ENCODE results near the gene C3orf18.

Gene C3orf18

DNA sequence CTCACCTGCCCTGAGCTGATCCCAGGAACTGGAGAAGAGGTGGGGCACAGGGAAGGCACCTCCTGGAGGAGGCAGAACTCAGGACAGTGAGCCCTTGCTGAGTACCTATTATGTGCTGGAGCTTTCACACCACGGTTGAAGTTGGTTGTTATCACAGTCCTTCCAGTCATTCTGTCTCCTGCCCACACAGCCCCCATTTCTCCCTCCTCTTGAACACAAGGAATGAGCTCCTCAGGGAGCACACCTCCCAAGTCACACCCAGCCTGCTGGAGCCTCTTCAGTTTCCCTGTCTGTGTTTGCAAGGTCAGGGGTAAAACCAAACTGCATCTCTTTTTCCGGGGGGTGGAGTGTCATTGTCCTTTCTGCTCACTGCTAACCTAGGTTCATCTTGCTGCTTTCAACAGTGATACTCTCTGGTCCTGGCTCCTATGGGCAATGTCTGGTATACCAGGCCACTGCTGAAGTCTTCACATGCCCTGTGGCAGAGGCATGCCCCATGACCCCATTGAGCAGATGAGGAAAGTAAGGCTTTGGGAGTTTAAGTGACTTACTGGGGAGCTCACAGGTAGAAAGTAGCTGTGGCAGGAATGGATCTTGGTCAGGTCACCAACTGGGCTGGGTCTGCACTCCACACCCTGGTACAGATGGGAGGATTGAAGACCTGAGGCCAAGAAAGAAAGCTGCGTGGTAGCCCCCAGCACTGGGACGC lies 30.0 kb downstream of the C3orf18 start:
- no peak overlapping the region for H3K4me3 ChIP-seq (replicated peaks; ENCODE audit: insufficient read depth, low read length)
- H3K27me3 ChIP-seq (ENCODE audit: insufficient read depth, poor library complexity, severe bottlenecking) = peaks cover 7% of the 10 kb centered on the region
- DNase-seq (ENCODE audit: low read depth in 1 of 2, low spot score in 1 of 2) = no peak
- TF ChIP-seq POLR2AphosphoS5 (IDR thresholded peaks at IDR 0.05; ENCODE audit: low read depth) (no peak), SPI1 (IDR thresholded peaks at IDR 0.05; ENCODE audit: borderline replicate concordance, low read depth) (no peak), GABPA (IDR thresholded peaks at IDR 0.05; ENCODE audit: low read depth) (no peak)
- TF ChIP-seq, protein P1, sequence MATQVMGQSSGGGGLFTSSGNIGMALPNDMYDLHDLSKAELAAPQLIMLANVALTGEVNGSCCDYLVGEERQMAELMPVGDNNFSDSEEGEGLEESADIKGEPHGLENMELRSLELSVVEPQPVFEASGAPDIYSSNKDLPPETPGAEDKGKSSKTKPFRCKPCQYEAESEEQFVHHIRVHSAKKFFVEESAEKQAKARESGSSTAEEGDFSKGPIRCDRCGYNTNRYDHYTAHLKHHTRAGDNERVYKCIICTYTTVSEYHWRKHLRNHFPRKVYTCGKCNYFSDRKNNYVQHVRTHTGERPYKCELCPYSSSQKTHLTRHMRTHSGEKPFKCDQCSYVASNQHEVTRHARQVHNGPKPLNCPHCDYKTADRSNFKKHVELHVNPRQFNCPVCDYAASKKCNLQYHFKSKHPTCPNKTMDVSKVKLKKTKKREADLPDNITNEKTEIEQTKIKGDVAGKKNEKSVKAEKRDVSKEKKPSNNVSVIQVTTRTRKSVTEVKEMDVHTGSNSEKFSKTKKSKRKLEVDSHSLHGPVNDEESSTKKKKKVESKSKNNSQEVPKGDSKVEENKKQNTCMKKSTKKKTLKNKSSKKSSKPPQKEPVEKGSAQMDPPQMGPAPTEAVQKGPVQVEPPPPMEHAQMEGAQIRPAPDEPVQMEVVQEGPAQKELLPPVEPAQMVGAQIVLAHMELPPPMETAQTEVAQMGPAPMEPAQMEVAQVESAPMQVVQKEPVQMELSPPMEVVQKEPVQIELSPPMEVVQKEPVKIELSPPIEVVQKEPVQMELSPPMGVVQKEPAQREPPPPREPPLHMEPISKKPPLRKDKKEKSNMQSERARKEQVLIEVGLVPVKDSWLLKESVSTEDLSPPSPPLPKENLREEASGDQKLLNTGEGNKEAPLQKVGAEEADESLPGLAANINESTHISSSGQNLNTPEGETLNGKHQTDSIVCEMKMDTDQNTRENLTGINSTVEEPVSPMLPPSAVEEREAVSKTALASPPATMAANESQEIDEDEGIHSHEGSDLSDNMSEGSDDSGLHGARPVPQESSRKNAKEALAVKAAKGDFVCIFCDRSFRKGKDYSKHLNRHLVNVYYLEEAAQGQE (IDR thresholded peaks at IDR 0.05; ENCODE audit: insufficient replicate concordance, low read depth) = no peak
- TF ChIP-seq, protein P2, sequence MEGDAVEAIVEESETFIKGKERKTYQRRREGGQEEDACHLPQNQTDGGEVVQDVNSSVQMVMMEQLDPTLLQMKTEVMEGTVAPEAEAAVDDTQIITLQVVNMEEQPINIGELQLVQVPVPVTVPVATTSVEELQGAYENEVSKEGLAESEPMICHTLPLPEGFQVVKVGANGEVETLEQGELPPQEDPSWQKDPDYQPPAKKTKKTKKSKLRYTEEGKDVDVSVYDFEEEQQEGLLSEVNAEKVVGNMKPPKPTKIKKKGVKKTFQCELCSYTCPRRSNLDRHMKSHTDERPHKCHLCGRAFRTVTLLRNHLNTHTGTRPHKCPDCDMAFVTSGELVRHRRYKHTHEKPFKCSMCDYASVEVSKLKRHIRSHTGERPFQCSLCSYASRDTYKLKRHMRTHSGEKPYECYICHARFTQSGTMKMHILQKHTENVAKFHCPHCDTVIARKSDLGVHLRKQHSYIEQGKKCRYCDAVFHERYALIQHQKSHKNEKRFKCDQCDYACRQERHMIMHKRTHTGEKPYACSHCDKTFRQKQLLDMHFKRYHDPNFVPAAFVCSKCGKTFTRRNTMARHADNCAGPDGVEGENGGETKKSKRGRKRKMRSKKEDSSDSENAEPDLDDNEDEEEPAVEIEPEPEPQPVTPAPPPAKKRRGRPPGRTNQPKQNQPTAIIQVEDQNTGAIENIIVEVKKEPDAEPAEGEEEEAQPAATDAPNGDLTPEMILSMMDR (IDR thresholded peaks at IDR 0.05; ENCODE audit: insufficient read depth, low read length) = no peak
- no peak overlapping the region for H3K27ac ChIP-seq (replicated peaks)

DNA sequence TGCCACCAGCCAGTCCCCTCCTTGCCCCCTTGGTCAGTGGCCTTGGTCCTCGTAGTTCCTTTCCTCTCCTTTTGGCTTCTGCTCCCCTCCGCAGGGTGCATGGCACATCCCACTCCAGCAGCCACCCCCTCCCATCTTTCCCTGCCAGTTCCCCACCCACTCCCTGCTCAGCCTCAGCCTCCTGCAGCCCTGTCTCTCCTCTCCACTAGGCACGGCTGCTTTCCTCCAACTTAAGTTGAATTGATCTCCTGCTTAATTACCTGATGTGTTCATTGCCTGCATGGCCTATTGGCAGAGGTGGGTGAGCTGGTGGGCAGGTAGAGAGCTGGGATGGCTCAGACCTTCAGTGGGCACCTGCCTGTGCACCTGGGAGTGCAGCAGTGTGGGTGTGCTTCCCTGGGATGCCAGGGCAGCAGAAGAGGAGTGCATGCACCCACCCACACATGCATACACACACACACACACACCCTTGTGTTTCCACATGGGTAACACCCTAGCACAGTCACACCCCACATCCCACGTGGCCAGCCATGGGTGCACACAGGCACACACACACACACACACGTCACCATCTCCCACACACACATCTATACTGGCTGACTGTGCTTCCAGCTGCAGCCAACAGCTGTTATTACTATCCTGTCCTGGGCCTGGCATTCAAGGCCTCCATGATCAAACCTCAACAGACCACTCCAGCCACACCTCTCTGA lies 30.9 kb downstream of the C3orf18 start:
- peaks cover 7% of the 10 kb centered on the region for H3K27me3 ChIP-seq (ENCODE audit: insufficient read depth, poor library complexity, severe bottlenecking)
- H3K4me3 ChIP-seq (replicated peaks; ENCODE audit: insufficient read depth, low read length) = no peak overlapping the region
- TF ChIP-seq, protein P2 (IDR thresholded peaks at IDR 0.05; ENCODE audit: insufficient read depth, low read length) = no peak

DNA sequence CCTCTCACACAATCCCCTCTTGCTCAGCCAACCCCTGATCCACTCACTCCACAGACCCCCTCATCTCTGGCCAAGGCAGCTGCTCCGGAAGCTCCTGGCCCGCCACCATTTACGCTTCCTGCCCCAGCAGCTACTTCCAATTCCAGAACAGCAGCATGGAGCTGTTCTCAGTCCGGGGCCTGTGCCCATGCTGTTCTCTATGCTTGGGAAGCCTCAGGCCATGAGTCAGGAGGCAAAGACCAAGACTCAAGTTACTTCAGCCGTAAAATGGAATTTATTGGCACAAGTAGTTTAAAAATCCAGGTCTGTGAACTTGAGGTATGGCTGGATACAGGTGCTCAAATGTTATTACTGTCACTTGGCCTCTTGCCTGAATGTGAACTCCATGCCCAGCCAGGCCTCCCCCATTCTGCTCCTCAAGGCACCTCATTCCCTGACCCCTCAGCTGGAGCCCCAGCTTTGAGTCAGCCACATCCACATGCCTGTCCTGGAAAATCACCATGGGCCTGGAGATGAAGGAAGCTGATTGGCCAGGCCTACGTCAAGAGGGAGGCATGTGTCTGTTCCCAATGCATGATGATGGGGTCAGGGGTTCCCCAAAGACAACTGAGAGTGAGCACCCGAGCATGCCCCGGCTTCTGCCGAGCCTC lies 32.7 kb downstream of the C3orf18 start:
- Histone ChIP-seq H3K27ac (replicated peaks) (no peak overlapping the region), H3K27me3 (ENCODE audit: insufficient read depth, poor library complexity, severe bottlenecking) (peaks cover 19% of the 10 kb centered on the region), H3K4me3 (replicated peaks; ENCODE audit: insufficient read depth, low read length) (no peak overlapping the region)
- TF ChIP-seq, protein P1 (IDR thresholded peaks at IDR 0.05; ENCODE audit: insufficient replicate concordance, low read depth) = no peak
- no peak for TF ChIP-seq GABPA (IDR thresholded peaks at IDR 0.05; ENCODE audit: low read depth)
- no peak for TF ChIP-seq SPI1 (IDR thresholded peaks at IDR 0.05; ENCODE audit: borderline replicate concordance, low read depth)
- TF ChIP-seq, protein P2 (IDR thresholded peaks at IDR 0.05; ENCODE audit: insufficient read depth, low read length) = no peak
- no peak for TF ChIP-seq POLR2AphosphoS5 (IDR thresholded peaks at IDR 0.05; ENCODE audit: low read depth)
- DNase-seq (ENCODE audit: low read depth in 1 of 2, low spot score in 1 of 2) = no peak

More for the DNA sequence above, 30.9 kb downstream of the C3orf18 start:
- H3K27ac ChIP-seq (replicated peaks) = no peak overlapping the region
- no peak for DNase-seq (ENCODE audit: low read depth in 1 of 2, low spot score in 1 of 2)

All from HL-60 (cell line).